SH-SY5Y (cell line): Measurements from ENCODE around the gene LRRIQ1.

ENCODE experiments used
- GATA2 ChIP-seq: IDR thresholded peaks from 2 replicates; pipeline ENCODE4 v1.6.1; 2011; ENCODE audit warnings: mild to moderate bottlenecking, low read depth, low read length
- GATA3 ChIP-seq: IDR thresholded peaks from 2 replicates; pipeline ENCODE4 v1.6.1; 2011; ENCODE audit warnings: low read depth, mild to moderate bottlenecking, low read length, moderate library complexity

Gene LRRIQ1

GRCh38 chr12:85029456-85029855 is 6.7 kb upstream of the LRRIQ1 start:
- TF ChIP-seq GATA3 (no peak), GATA2 (no peak)

DNA sequence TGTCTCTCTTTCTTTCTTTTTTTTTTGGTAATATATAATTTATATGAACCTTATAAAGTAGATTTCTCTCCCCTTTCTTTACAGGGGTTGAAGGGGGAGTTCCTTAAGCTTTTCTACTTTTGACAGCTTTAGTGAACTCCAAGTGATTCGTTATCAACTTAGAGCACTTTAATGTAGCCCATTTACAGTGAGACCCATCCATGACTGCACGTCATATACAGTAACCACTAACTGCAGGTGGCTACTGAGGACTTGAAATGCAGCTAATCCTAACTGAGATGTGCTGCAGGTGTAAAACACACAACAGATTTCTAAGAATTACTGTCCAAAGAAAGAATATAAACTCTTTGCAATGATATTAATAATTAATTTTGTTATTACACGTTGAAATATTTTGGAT is 582 bp downstream of the LRRIQ1 start:
- TF ChIP-seq GATA3 (no peak), GATA2 (no peak)

GRCh38 chr12:85041395-85041794 is 5.2 kb downstream of the LRRIQ1 start:
- TF ChIP-seq GATA2, result no peak
- no peak for TF ChIP-seq GATA3

DNA sequence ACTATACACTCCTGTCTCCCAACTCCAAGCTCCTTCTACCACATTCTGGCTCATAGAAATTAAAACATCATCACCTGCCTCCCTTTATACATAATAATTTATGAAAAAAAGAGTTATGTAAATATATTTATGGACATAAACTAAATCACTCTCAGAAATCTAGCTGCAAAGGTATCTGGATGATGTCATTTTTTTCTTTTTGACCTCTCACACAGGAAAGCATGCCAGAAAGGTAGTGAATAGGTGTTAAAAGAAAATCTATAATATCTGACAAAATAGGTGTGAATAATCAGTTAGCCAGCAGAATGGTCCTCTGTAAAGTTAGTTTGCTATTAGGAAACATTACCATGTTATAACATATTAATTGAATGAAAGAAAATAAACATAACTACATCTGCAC is 7.7 kb downstream of the LRRIQ1 start:
- TF ChIP-seq GATA2, result no peak
- no peak for TF ChIP-seq GATA3

- TF ChIP-seq GATA3 (no peak), GATA2 (no peak)
These were observed 21.3 kb downstream of the LRRIQ1 start for GRCh38 chr12:85057370-85057963.

GRCh38 chr12:85058339-85058738 is 22.2 kb downstream of the LRRIQ1 start:
- TF ChIP-seq GATA2, result no peak
- TF ChIP-seq GATA3, result no peak

GRCh38 chr12:85059594-85059993 is 23.4 kb downstream of the LRRIQ1 start:
- TF ChIP-seq GATA2 (no peak), GATA3 (no peak)

GRCh38 chr12:85060916-85061315 is 24.8 kb downstream of the LRRIQ1 start:
- TF ChIP-seq GATA2, result no peak
- TF ChIP-seq GATA3, result no peak

DNA sequence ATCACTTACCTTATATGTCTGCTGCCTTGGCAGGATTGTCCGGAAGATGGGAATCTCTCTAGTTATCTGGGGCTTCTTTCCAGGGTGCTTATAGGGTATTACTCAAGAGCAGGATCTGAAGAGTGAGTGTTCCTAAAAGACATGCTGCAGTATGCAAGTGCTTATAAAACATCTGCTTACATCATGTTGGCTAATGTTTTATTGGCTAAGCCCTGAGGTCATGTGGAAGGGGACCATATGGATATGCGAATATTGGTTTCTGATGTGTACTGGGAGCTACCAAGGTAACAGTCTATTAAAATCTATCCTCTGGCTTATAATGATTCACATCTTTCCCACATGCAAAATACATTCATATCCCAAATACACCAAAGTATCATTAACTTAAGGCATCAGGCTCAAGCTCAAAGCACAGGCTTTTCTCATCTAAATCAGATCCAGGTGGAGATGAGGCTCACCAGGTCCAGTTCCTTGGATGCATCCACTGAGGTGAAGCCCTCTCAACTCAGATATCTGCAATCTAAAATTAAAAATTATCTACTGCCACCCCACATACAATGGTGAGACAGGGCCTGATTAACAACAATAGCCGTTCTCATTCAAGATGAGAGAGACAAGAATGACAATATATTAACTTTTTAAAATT is 29.8 kb downstream of the LRRIQ1 start:
- peak; percentile 87 for TF ChIP-seq GATA3
- TF ChIP-seq GATA2, result peak; percentile 90

DNA sequence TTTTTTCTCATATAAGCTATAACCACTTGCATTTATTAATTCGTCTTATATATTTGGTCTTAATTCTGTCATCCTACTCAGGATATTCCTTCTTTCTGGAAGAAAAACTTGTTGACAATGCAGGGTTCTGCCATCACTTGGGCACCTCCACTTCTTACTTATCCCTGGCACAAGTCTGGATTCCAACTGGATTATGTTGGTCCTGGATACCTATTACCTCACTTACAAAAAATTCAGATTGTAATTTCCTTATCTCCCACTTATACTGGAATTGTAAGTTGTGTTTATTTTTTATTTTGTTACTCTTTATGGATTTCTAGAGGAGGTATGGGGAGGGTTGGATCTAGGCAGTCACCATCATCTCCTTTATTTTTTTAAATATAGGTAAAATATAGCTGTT is 36.7 kb downstream of the LRRIQ1 start:
- no peak for TF ChIP-seq GATA2
- TF ChIP-seq GATA3, result no peak

- TF ChIP-seq GATA2 (no peak), GATA3 (no peak)
These were observed 40.7 kb downstream of the LRRIQ1 start for GRCh38 chr12:85076688-85077430.

GRCh38 chr12:85085066-85085465 is 48.9 kb downstream of the LRRIQ1 start:
- no peak for TF ChIP-seq GATA2
- no peak for TF ChIP-seq GATA3

GRCh38 chr12:85089792-85090191 is 53.6 kb downstream of the LRRIQ1 start:
- TF ChIP-seq GATA3 (no peak), GATA2 (no peak)

GRCh38 chr12:85092814-85093370 is 56.7 kb downstream of the LRRIQ1 start:
- no peak for TF ChIP-seq GATA3
- TF ChIP-seq GATA2, result no peak
